IMR-90 (cell line): ENCODE measurements around the gene VAV1. TPM values are rescaled to one million over a fixed set of nuclear protein-coding genes. Genes with fewer than 3 reads are reported as not detected.

Experiments used
- ATAC-seq: fragments of 200-7000 bp; cut with Tn5 transposase; 2 replicates; pipeline ENCODE4 v1.9.1; 2020; ENCODE audit warnings: low read depth, mild to moderate bottlenecking, moderate library complexity
- BruUV-seq: library from RNA; stranded (reverse); fragments of 400-500 nt; replicated peaks from 2 replicates; lab custom pipeline; 2021; lab: Mats Ljungman, UMichigan
- CTCF ChIA-PET: fragments of 300-600 bp; formaldehyde crosslinking; extraction: SDS; loops from one replicate; lab custom pipeline; 2021; ENCODE audit warnings: antibody characterized with exemption; lab: Yijun Ruan, JAX
- POLR2A ChIA-PET: fragments of 300-600 bp; sonication (Branson Sonifier 250); formaldehyde crosslinking; loops from one replicate; lab custom pipeline; 2022; ENCODE audit warnings: antibody characterized with exemption; ENCODE audit not compliant: unreplicated experiment; lab: Charles Lee
- DNase-seq: peaks from one replicate; pipeline ENCODE4 v3.0.0; 2013
- H2AFZ ChIP-seq: replicated peaks from 2 replicates; pipeline ENCODE3; 2013; ENCODE audit warnings: low read length, mild to moderate bottlenecking; ENCODE audit not compliant: poor library complexity
- H2AK5ac ChIP-seq: 2 replicates; pipeline ENCODE4 v1.6.1; 2013; ENCODE audit warnings: low read depth, low read length, inconsistent platforms
- H2AK9ac ChIP-seq: replicated peaks from 2 replicates; pipeline ENCODE3; 2013; ENCODE audit warnings: mild to moderate bottlenecking, low read depth, low read length, moderate library complexity; ENCODE audit not compliant: poor library complexity
- H2BK120ac ChIP-seq: 2 replicates; pipeline ENCODE4 v1.6.1; 2013; ENCODE audit warnings: low read depth, low read length, inconsistent platforms
- H2BK15ac ChIP-seq: 3 replicates; pipeline ENCODE4 v1.6.1; 2013; ENCODE audit warnings: low read depth, low read length, inconsistent platforms
- H2BK20ac ChIP-seq: 2 replicates; pipeline ENCODE4 v1.6.1; 2013; ENCODE audit warnings: low read depth, mild to moderate bottlenecking, inconsistent platforms, low read length, moderate library complexity
- H2BK5ac ChIP-seq: 2 replicates; pipeline ENCODE4 v1.6.1; 2013; ENCODE audit warnings: mild to moderate bottlenecking, low read depth, low read length, inconsistent platforms; ENCODE audit not compliant: poor library complexity, severe bottlenecking
- H3K14ac ChIP-seq: replicated peaks from 2 replicates; pipeline ENCODE4 v1.6.1; 2013; ENCODE audit warnings: low read depth, low read length, inconsistent platforms
- H3K18ac ChIP-seq: 2 replicates; pipeline ENCODE4 v1.6.1; 2013; ENCODE audit warnings: low read depth, low read length, control low read depth
- H3K23ac ChIP-seq: 2 replicates; pipeline ENCODE4 v1.6.1; 2013; ENCODE audit warnings: low read depth, low read length, inconsistent platforms
- H3K27ac ChIP-seq: 2 replicates; pipeline ENCODE4 v1.5.1; 2013; ENCODE audit warnings: mild to moderate bottlenecking, control low read depth, low read length; ENCODE audit not compliant: insufficient read depth
- H3K27me3 ChIP-seq: 2 replicates; pipeline ENCODE4 v1.6.1; 2013; ENCODE audit warnings: low read length; ENCODE audit not compliant: control insufficient read depth, insufficient read depth
- H3K36me3 ChIP-seq: 2 replicates; pipeline ENCODE4 v1.6.1; 2013; ENCODE audit warnings: low read length, mixed read lengths; ENCODE audit not compliant: control insufficient read depth, insufficient read depth
- H3K4ac ChIP-seq: 2 replicates; pipeline ENCODE4 v1.6.1; 2013; ENCODE audit warnings: low read depth, low read length, inconsistent platforms
- H3K4me1 ChIP-seq: 2 replicates; pipeline ENCODE4 v1.6.1; 2013; ENCODE audit warnings: low read length, mixed read lengths; ENCODE audit not compliant: control insufficient read depth, insufficient read depth
- H3K4me2 ChIP-seq: 2 replicates; pipeline ENCODE4 v1.6.1; 2013; ENCODE audit warnings: low read depth, mild to moderate bottlenecking, control low read depth, low read length, moderate library complexity
- H3K4me3 ChIP-seq: 2 replicates; pipeline ENCODE4 v1.5.1; 2013; ENCODE audit warnings: low read depth, mild to moderate bottlenecking, control low read depth, low read length, moderate library complexity; ENCODE audit not compliant: insufficient read depth
- H3K56ac ChIP-seq: 2 replicates; pipeline ENCODE4 v1.6.1; 2013; ENCODE audit warnings: low read length, inconsistent platforms; ENCODE audit not compliant: insufficient read depth; ENCODE audit errors: extremely low read depth
- H3K79me1 ChIP-seq, 2 experiments: 2 replicates each; pipeline ENCODE4 v1.6.1; 2013; ENCODE audit warnings: low read length in 2 of 2, inconsistent platforms in 1 of 2, low read depth in 1 of 2
- H3K9ac ChIP-seq: 2 replicates; pipeline ENCODE4 v1.6.1; 2013; ENCODE audit warnings: low read depth, low read length, control low read depth
- H3K9me1 ChIP-seq: 2 replicates; pipeline ENCODE4 v1.6.1; 2013; ENCODE audit warnings: low read length, inconsistent platforms; ENCODE audit not compliant: insufficient read depth
- H3K9me3 ChIP-seq: 2 replicates; pipeline ENCODE4 v1.6.1; 2013; ENCODE audit warnings: low read length; ENCODE audit not compliant: control insufficient read depth, insufficient read depth
- H4K20me1 ChIP-seq: 2 replicates; pipeline ENCODE4 v1.6.1; 2013; ENCODE audit warnings: low read length, inconsistent platforms; ENCODE audit not compliant: insufficient read depth
- H4K5ac ChIP-seq: 2 replicates; pipeline ENCODE4 v1.6.1; 2013; ENCODE audit warnings: mild to moderate bottlenecking, low read depth, low read length, control low read depth
- H4K8ac ChIP-seq, 2 experiments: 2 replicates each; pipeline ENCODE4 v1.6.1; 2013; ENCODE audit warnings: low read depth in 2 of 2, low read length in 2 of 2, control low read depth in 1 of 2, inconsistent platforms in 1 of 2
- H4K91ac ChIP-seq: 2 replicates; pipeline ENCODE4 v1.6.1; 2013; ENCODE audit warnings: low read depth, low read length, inconsistent platforms; ENCODE audit not compliant: insufficient read depth
- BHLHE40 ChIP-seq: fragments of 150-350 bp; IDR thresholded peaks from 2 replicates; pipeline ENCODE4 v1.6.1; 2016; ENCODE audit warnings: mild to moderate bottlenecking, low read depth, low read length
- CEBPB ChIP-seq: IDR thresholded peaks from 2 replicates; pipeline ENCODE4 v1.6.1; 2012; ENCODE audit warnings: low read depth, low read length, improper control_type of control experiment
- MAFK ChIP-seq: IDR thresholded peaks from 2 replicates; pipeline ENCODE4 v1.6.1; 2012; ENCODE audit warnings: low read depth, low read length, improper control_type of control experiment
- NFE2L2 ChIP-seq: fragments of 150-350 bp; IDR thresholded peaks from 2 replicates; pipeline ENCODE4 v1.6.1; 2016; ENCODE audit warnings: low read depth, mild to moderate bottlenecking, low read length
- RCOR1 ChIP-seq: IDR thresholded peaks from 2 replicates; pipeline ENCODE4 v1.6.1; 2012; ENCODE audit warnings: mild to moderate bottlenecking, low read length, improper control_type of control experiment; ENCODE audit not compliant: insufficient replicate concordance
- SMC3 ChIP-seq: fragments of 150-350 bp; IDR thresholded peaks from 2 replicates; pipeline ENCODE4 v1.6.1; 2016; ENCODE audit warnings: low read depth, mild to moderate bottlenecking, antibody characterized with exemption, low read length, moderate library complexity
- WGBS, 2 experiments: methylation state at CpG; one replicate each; pipeline versions ENCODE4 v1.1.5 to v1.1.7; 2013; ENCODE audit warnings: missing lambda C conversion rate in 2 of 2; ENCODE audit not compliant: insufficient read length in 1 of 2; ENCODE audit errors: extremely low coverage in 2 of 2; 5-methylcytosine and 5-hydroxymethylcytosine counted together
- dilution Hi-C: fragments of 300-500 bp; cut with HindIII; formaldehyde crosslinking; loops from one replicate; pipeline ENCODE4 v1.14.3; 2018; ENCODE audit warnings: low sequenced_read_pairs; ENCODE audit not compliant: unreplicated experiment
- in situ Hi-C: fragments of 300-500 bp; cut with MboI; formaldehyde crosslinking; loops from 3 replicates; pipeline ENCODE4 v1.14.3; 2019; ENCODE audit warnings: low sequenced_read_pairs, inconsistent platforms, mixed read lengths
- intact Hi-C: fragments of 100-400 bp; cut with micrococcal nuclease; formaldehyde crosslinking; loops from 2 replicates; pipeline ENCODE4 v1.10.0; 2022
- polyA plus RNA-seq, 3 experiments: library from polyadenylated mRNA; depleted of rRNA; stranded (reverse); fragments of >200 nt; gene quantifications; 2 replicates each; pipeline ENCODE4 v1.2.3, GENCODE V29; 2012; ENCODE audit warnings: low replicate concordance in 1 of 3
- total RNA-seq: library from RNA; depleted of rRNA; stranded (reverse); fragments of >200 nt; gene quantifications from 2 replicates; pipeline ENCODE4 v1.2.3, GENCODE V29; 2012
- TF ChIP-seq, protein P1 (sequence below): fragments of 150-350 bp; IDR thresholded peaks from 2 replicates; pipeline ENCODE4 v1.6.1; 2016; ENCODE audit warnings: low read depth, mild to moderate bottlenecking, low read length, moderate library complexity, borderline replicate concordance

The VAV1 gene
- total and polyA plus RNA-seq, 2 of the 4 experiments (the other 2 are of a cell fraction), result not detected

DNA sequence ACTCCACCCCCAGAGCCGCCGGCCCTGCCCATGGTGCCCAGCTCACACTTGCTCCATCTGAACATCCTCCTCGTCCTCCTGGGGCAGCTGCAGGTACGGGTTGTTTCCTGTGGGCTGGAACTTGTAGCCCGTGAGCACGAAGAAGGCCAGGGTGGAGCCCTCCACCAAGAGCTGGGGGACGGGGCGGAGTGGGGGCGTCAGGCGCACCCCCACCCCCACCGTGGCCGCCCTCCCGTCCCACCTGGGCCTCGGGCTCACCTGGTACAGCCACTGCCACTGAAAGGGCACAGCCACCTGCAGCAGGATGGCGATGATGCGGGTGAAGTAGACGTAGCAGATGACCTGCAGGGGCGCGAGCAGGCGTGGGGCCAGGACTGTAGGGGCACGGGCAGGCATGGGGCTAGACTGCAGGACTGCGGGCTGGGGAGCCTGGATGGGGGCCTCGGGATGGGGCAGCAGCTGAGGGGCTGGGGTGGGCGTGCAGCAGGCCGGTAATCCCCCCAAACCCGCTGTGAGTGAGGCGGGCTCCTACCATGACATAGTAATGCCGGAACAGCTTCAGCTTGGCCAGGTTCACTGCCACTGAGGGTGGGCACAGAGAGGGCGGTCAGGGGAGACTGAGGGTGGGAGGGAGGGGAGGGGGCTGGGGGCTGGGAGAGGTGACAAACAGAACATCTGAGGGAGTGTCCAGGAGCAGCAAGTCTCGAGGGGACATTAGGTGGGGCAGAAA, 41.4 kb upstream of the VAV1 start:
- H3K18ac ChIP-seq, result no peak overlapping the region
- H3K27ac ChIP-seq, result no peak overlapping the region
- peaks cover under 1% of the 10 kb centered on the region; the same call in 1 of the 2 replicates for H3K9me1 ChIP-seq
- H2AK5ac ChIP-seq, result no peak overlapping the region
- H3K79me1 ChIP-seq, result peaks cover 0 to 17% of the 10 kb centered on the region in 2 experiments; a peak in 3 of 4 replicates
- no peak for ATAC-seq
- no peak overlapping the region for H2BK120ac ChIP-seq
- H4K8ac ChIP-seq, result no peak overlapping the region
- no peak overlapping the region for H3K56ac ChIP-seq
- H3K14ac ChIP-seq, result no peak overlapping the region
- H2AFZ ChIP-seq, result no peak overlapping the region
- H2BK15ac ChIP-seq, result no peak overlapping the region
- BruUV-seq, result no TSS peak
- intact Hi-C loops, result loop anchor here (10.0 kb wide), 1 partner anchor 334 kb away; the partner anchor contains the start of gene ZNF557
- H3K36me3 ChIP-seq, result peaks cover 11% of the 10 kb centered on the region; the same call in 1 of the 2 replicates
- no peak for DNase-seq
- H2BK20ac ChIP-seq, result no peak overlapping the region
- H3K27me3 ChIP-seq, result no peaks in the 10 kb centered on the region
- no peak overlapping the region for H2BK5ac ChIP-seq
- no peak overlapping the region for H2AK9ac ChIP-seq
- no peaks in the 10 kb centered on the region for H4K20me1 ChIP-seq
- no peaks in the 10 kb centered on the region for H3K9me3 ChIP-seq
- H4K5ac ChIP-seq, result no peak overlapping the region
- dilution Hi-C loops, result no loop called here
- ChIA-PET CTCF (no interaction called here), POLR2A (no interaction called here)
- no peak overlapping the region for H3K23ac ChIP-seq
- no peak overlapping the region for H3K4ac ChIP-seq
- no peak for TF ChIP-seq SMC3
- no peak for TF ChIP-seq MAFK
- TF ChIP-seq RCOR1, result no peak
- TF ChIP-seq NFE2L2, result no peak
- no peak for TF ChIP-seq BHLHE40
- TF ChIP-seq CEBPB, result no peak
- TF ChIP-seq, protein P1, sequence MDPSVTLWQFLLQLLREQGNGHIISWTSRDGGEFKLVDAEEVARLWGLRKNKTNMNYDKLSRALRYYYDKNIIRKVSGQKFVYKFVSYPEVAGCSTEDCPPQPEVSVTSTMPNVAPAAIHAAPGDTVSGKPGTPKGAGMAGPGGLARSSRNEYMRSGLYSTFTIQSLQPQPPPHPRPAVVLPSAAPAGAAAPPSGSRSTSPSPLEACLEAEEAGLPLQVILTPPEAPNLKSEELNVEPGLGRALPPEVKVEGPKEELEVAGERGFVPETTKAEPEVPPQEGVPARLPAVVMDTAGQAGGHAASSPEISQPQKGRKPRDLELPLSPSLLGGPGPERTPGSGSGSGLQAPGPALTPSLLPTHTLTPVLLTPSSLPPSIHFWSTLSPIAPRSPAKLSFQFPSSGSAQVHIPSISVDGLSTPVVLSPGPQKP, result no peak
- 88% methylated on average over 14 of the region's 30 CpGs; no CpG with 5 or more reads in 1 of the 2 experiments for WGBS, 2 experiments
- no peak overlapping the region for H3K9ac ChIP-seq
- H4K91ac ChIP-seq, result no peak overlapping the region
- no peak overlapping the region for H3K4me3 ChIP-seq
- in situ Hi-C loops, result loop anchor here (10.0 kb wide), 2 partner anchors 134 to 216 kb away; no protein-coding TSS in a partner anchor
- H3K4me1 ChIP-seq, result 0 out of 2 replicates have a peak, but pooled peaks cover 1% of the 10 kb centered on the region
- no peak overlapping the region for H3K4me2 ChIP-seq
